ENCODE data around the gene TWNK.

The TWNK gene

DNA sequence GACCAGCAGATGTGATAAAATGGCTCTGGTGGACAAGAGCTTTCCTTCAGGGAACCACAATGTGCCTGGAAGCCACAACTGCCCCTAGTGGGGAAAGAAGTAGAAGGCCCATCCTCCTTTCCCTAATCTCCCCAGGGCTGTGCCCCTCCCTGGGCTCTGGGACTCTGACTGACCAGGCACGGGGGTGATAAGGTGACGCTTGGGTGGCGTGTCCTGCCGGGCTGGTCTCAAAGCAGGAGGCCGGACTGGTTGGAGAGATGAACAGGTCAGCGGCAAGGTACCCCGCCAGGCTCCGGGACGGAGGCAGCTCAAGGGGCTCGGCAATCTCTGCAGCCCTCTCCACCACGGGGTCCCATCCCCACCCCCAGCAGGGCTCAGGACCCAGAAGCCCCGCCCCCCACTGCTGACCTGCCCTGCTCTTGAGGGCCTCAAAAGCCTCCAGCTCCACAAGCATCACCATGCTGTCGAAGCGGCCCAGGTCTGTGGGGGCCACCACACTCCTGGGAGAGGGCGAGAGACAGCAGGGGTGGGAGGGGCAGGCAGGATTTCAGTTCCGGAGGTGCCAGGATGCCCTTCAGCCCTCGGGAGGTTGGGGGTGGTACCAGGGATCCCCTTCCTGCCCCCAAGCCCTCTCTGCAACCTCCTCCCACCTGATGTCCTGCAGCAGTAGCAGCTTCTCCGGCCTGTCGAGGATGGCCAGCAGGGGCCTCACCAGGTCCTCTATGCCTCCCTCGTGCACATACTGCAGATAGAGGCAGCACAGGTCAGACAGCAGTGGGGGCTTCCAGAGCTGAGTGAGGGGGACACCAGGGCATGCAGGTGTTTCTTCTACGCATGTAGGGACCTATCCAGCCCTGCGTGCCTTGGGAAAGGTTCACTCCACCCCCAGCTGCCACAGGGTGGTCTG lies 24.4 kb downstream of the TWNK start:
- Histone ChIP-seq H3K36me3 (replicated peaks; ENCODE audit: insufficient read depth, low read length) (no peaks in the 10 kb centered on the region), H2AFZ (ENCODE audit: low read length) (no peak overlapping the region), H4K20me1 (ENCODE audit: insufficient read depth, low read length) (no peaks in the 10 kb centered on the region), H3K4me2 (ENCODE audit: low read depth, low read length) (no peak overlapping the region), H3K27me3 (replicated peaks; ENCODE audit: insufficient read depth, low read length) (peaks cover 15% of the 10 kb centered on the region), H3K4me3 (ENCODE audit: low read length) (no peak overlapping the region), H3K79me2 (ENCODE audit: low read length) (no peaks in the 10 kb centered on the region), H3K9me3 (replicated peaks; ENCODE audit: insufficient read depth, low read length) (no peaks in the 10 kb centered on the region), H3K9ac (ENCODE audit: low read length) (no peak overlapping the region), H3F3A (ENCODE audit: insufficient read depth, low read length) (no peaks in the 10 kb centered on the region), H3K4me1 (ENCODE audit: low read length) (peaks cover 9% of the 10 kb centered on the region; the same call in 1 of the 2 replicates), H3K27ac (ENCODE audit: low read length) (no peak overlapping the region), H3K9me2 (replicated peaks; ENCODE audit: insufficient read depth, low read length) (no peaks in the 10 kb centered on the region)
- no peak for TF ChIP-seq EZH2 (optimal IDR thresholded peaks at IDR 0.05; ENCODE audit: low read depth, low read length)
- TF ChIP-seq, protein P1, sequence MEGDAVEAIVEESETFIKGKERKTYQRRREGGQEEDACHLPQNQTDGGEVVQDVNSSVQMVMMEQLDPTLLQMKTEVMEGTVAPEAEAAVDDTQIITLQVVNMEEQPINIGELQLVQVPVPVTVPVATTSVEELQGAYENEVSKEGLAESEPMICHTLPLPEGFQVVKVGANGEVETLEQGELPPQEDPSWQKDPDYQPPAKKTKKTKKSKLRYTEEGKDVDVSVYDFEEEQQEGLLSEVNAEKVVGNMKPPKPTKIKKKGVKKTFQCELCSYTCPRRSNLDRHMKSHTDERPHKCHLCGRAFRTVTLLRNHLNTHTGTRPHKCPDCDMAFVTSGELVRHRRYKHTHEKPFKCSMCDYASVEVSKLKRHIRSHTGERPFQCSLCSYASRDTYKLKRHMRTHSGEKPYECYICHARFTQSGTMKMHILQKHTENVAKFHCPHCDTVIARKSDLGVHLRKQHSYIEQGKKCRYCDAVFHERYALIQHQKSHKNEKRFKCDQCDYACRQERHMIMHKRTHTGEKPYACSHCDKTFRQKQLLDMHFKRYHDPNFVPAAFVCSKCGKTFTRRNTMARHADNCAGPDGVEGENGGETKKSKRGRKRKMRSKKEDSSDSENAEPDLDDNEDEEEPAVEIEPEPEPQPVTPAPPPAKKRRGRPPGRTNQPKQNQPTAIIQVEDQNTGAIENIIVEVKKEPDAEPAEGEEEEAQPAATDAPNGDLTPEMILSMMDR (IDR thresholded peaks at IDR 0.05; ENCODE audit: low read length): 0 out of 2 replicates have a peak, but pooled peaks have one; percentile 8
- DNase-seq: no peak

DNA sequence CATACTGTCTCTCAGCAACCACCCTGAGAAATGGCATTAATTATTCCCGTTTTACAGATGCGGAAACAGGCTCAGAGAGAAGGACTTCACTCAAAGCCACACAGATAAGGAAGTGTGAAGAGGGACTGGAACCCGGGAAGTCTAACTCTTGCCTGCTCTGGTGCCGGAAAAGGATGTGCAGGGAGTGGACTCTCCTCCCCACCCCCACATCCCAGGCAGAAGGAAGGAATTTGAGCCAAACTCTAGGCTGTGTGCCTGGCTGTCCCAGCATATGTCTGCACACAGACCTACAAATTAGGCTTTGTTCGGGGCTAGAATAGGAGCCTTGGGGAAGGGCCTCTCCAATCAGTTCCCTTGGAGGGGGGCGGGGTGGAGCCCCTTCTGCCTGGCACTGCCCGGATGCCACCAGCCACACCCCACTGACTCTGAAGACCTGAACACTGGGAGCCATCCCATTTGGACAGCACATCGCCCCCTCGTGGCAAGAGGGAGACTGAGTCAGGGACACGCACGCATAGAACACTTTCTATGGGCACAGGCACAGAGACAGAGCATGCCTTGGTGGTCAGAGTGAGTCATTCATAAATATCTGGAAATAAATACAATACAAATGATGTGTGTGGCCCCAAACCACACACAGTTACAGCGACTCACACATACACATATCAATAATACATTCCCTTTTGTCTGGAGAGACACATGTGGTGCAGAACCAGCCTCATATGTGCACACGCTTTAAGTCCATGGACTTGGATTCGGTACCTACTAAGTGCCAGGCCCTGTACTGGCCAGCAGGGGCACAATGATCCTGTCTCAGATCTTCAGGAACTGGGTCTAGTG lies 25.4 kb downstream of the TWNK start:
- Histone ChIP-seq H3K9me3 (replicated peaks; ENCODE audit: insufficient read depth, low read length) (no peaks in the 10 kb centered on the region), H3K27ac (ENCODE audit: low read length) (no peak overlapping the region), H2AFZ (ENCODE audit: low read length) (peak overlapping the region; percentile 38; the same call in 1 of the 2 replicates)

DNA sequence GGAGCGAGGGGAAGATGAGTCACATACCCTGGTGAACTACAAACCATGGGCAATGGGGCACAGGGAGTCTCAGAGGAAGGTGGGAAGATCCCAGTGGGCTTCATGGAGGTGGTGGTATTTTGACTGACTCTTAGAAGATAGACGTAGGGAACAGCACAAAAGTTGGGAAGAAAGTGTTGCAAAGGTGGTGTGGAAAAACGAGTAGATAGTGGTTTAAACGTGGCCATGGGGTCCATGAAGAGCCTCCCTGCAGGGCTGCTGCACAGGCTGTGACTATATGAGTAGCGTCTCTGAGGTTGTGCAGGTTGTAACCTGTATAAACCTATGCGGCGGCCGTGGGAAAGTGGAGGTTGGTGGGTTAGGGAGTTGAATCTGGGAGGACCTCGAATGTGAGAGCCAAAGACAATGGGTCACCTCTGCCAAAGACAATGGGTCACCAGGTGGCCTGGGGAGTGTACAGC lies 26.1 kb downstream of the TWNK start:
- H3F3A ChIP-seq (ENCODE audit: insufficient read depth, low read length): no peaks in the 10 kb centered on the region
- no peak overlapping the region for H3K27ac ChIP-seq (ENCODE audit: low read length)
- H3K79me2 ChIP-seq (ENCODE audit: low read length): no peaks in the 10 kb centered on the region
- H3K9me3 ChIP-seq (replicated peaks; ENCODE audit: insufficient read depth, low read length): no peaks in the 10 kb centered on the region
- peak overlapping the region; percentile 38; the same call in 1 of the 2 replicates for H2AFZ ChIP-seq (ENCODE audit: low read length)
- no peak overlapping the region for H3K4me3 ChIP-seq (ENCODE audit: low read length)
- H3K36me3 ChIP-seq (replicated peaks; ENCODE audit: insufficient read depth, low read length): no peaks in the 10 kb centered on the region
- H3K9me2 ChIP-seq (replicated peaks; ENCODE audit: insufficient read depth, low read length): no peaks in the 10 kb centered on the region
- H3K27me3 ChIP-seq (replicated peaks; ENCODE audit: insufficient read depth, low read length): peaks cover 31% of the 10 kb centered on the region
- H3K9ac ChIP-seq (ENCODE audit: low read length): no peak overlapping the region
- peaks cover 9% of the 10 kb centered on the region; the same call in 1 of the 2 replicates for H3K4me1 ChIP-seq (ENCODE audit: low read length)
- H4K20me1 ChIP-seq (ENCODE audit: insufficient read depth, low read length): no peaks in the 10 kb centered on the region
- TF ChIP-seq, protein P1 (IDR thresholded peaks at IDR 0.05; ENCODE audit: low read length): no peak
- TF ChIP-seq EZH2phosphoT487 (IDR thresholded peaks at IDR 0.05; ENCODE audit: low read length): no peak
- no peak for TF ChIP-seq EZH2 (optimal IDR thresholded peaks at IDR 0.05; ENCODE audit: low read depth, low read length)
- peak overlapping the region; percentile 54; the same call in 1 of the 2 replicates for H3K4me2 ChIP-seq (ENCODE audit: low read depth, low read length)
- no peak for DNase-seq

More for the DNA sequence above, 25.4 kb downstream of the TWNK start:
- H3K27me3 ChIP-seq (replicated peaks; ENCODE audit: insufficient read depth, low read length): peaks cover 25% of the 10 kb centered on the region
- H3K4me2 ChIP-seq (ENCODE audit: low read depth, low read length): peak overlapping the region; percentile 54; the same call in 1 of the 2 replicates
- H3K9ac ChIP-seq (ENCODE audit: low read length): no peak overlapping the region
- peaks cover 9% of the 10 kb centered on the region; the same call in 1 of the 2 replicates for H3K4me1 ChIP-seq (ENCODE audit: low read length)
- H3F3A ChIP-seq (ENCODE audit: insufficient read depth, low read length): no peaks in the 10 kb centered on the region
- peak; percentile 87 for DNase-seq
- TF ChIP-seq EZH2phosphoT487 (IDR thresholded peaks at IDR 0.05; ENCODE audit: low read length) (no peak), EZH2 (optimal IDR thresholded peaks at IDR 0.05; ENCODE audit: low read depth, low read length) (no peak)
- TF ChIP-seq, protein P1 (IDR thresholded peaks at IDR 0.05; ENCODE audit: low read length): peak; percentile 95
- H3K36me3 ChIP-seq (replicated peaks; ENCODE audit: insufficient read depth, low read length): no peaks in the 10 kb centered on the region
- no peak overlapping the region for H3K4me3 ChIP-seq (ENCODE audit: low read length)
- no peaks in the 10 kb centered on the region for H4K20me1 ChIP-seq (ENCODE audit: insufficient read depth, low read length)
- H3K9me2 ChIP-seq (replicated peaks; ENCODE audit: insufficient read depth, low read length): no peaks in the 10 kb centered on the region
- no peaks in the 10 kb centered on the region for H3K79me2 ChIP-seq (ENCODE audit: low read length)

All from MM.1S (cell line).